ENCODE data around the gene LCT. TPM values are rescaled to one million over a fixed set of nuclear protein-coding genes. Genes with fewer than 3 reads are reported as not detected.

LCT gene
- polyA plus RNA-seq, 1 of the 3 experiments (the other 2 are of a cell fraction), result not detected

- peaks cover 0 to 5% of the 10 kb centered on the region in 2 experiments; a peak in 1 of 4 replicates for H3K4me1 ChIP-seq (ENCODE audit: control insufficient read depth in 1 of 2, insufficient read depth in 2 of 2, low read depth in 1 of 2, low read length in 1 of 2)
- H3K4me3 ChIP-seq (ENCODE audit: low read depth in 2 of 2, low read length in 1 of 2), result no peak overlapping the region
- H3F3A ChIP-seq (replicated peaks; ENCODE audit: insufficient read depth), result peaks cover 3% of the 10 kb centered on the region
- ChIA-PET POLR2A (no interaction called here), CTCF (interaction anchor here (1.3 kb wide), 1 partner anchor 26 kb away, joined by 4 read pairs; no protein-coding TSS in a partner anchor)
- H3K9me2 ChIP-seq, result no peaks in the 10 kb centered on the region
- no peaks in the 10 kb centered on the region for H4K20me1 ChIP-seq (ENCODE audit: insufficient read depth)
- 100% methylated on average over 1 of the region's 1 CpG for WGBS (ENCODE audit: low lambda C conversion rate)
- H3K4me2 ChIP-seq, result no peak overlapping the region
- H3K27me3 ChIP-seq (ENCODE audit: insufficient read depth), result no peaks in the 10 kb centered on the region
- no peak overlapping the region for H2AFZ ChIP-seq (ENCODE audit: low read depth)
- no peaks in the 10 kb centered on the region for H3K9me3 ChIP-seq
- peaks cover 13% of the 10 kb centered on the region; the same call in 1 of the 2 replicates for H3K79me2 ChIP-seq (ENCODE audit: insufficient read depth)
- TF ChIP-seq GABPA (IDR thresholded peaks at IDR 0.05; ENCODE audit: low read depth) (no peak), TEAD4 (IDR thresholded peaks at IDR 0.05; ENCODE audit: borderline replicate concordance, insufficient read depth) (no peak), CTCF (IDR thresholded peaks at IDR 0.05) (no peak), FOSL2 (IDR thresholded peaks at IDR 0.05; ENCODE audit: borderline replicate concordance, low read depth) (no peak), CHD2 (IDR thresholded peaks at IDR 0.05; ENCODE audit: low read length, partially characterized antibody) (no peak), SMC3 (IDR thresholded peaks at IDR 0.05; ENCODE audit: low read depth, low read length) (no peak), USF1 (IDR thresholded peaks at IDR 0.05; ENCODE audit: borderline replicate concordance, low read depth) (no peak), TCF12 (IDR thresholded peaks at IDR 0.05) (no peak), GATA2 (CRISPR knock-in tag; IDR thresholded peaks at IDR 0.05) (no peak), PBX3 (IDR thresholded peaks at IDR 0.05) (no peak), JUND (IDR thresholded peaks at IDR 0.05) (no peak), MXI1 (IDR thresholded peaks at IDR 0.05; ENCODE audit: low read depth, low read length) (no peak), MAX (IDR thresholded peaks at IDR 0.05; ENCODE audit: low read depth) (no peak), NFIC (IDR thresholded peaks at IDR 0.05; ENCODE audit: borderline replicate concordance) (no peak), RXRA (IDR thresholded peaks at IDR 0.05; ENCODE audit: borderline replicate concordance, low read depth) (no peak), ZBTB33 (IDR thresholded peaks at IDR 0.05; ENCODE audit: borderline replicate concordance, low read depth) (no peak), NRF1 (IDR thresholded peaks at IDR 0.05; ENCODE audit: low read depth, low read length) (no peak), USF2 (IDR thresholded peaks at IDR 0.05; ENCODE audit: borderline replicate concordance, low read depth, low read length) (no peak), SIN3A (IDR thresholded peaks at IDR 0.05; ENCODE audit: borderline replicate concordance, low read depth, low read length) (no peak)
- H3K27ac ChIP-seq (ENCODE audit: low read depth in 2 of 2, low read length in 1 of 2), result no peak overlapping the region
- H3K9ac ChIP-seq, result no peak overlapping the region
- DNase-seq, result no peak
- peaks cover 46 to 52% of the 10 kb centered on the region in 2 experiments for H3K36me3 ChIP-seq (replicated peaks in 1 of 2; ENCODE audit: control insufficient read depth in 1 of 2, insufficient read depth in 2 of 2, low read length in 1 of 2)
Measured at GRCh38 chr2:135870571-135870970, 33.6 kb upstream of the LCT start.

All from SK-N-SH (cell line).